ENCODE measurements around the gene ANKRD62.

DNA sequence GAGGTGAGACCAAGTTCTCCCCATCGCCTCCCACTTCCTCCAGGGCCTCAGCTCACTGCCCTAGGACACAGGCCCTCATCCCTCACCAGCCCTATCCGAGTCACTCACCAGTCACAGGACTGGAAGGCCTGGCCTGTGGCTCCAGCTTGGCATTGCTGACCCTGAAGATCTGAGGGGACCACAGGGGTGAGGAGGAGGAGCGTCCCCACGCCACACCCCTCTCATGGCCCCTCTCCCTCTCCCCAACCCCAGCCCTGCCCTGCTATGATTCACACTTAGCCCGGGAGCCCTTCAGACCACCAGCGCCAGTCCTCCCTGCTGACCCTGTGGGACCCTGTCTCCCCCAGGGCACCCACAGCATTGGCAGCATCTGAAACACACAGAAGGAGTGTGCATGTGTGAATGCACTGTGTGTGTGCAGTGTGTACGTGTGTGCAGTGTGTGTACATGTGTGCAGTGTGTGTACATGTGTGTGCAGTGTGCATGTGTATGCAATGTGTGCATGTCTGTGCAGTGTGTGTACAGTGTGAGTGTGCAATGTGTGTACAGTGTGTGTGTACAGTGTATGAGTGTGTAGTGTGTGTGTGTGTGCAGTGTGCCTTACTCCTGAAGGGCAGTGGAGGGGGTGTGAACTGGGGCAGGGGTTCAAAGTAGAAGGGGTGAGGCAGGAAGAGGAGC lies 29.4 kb upstream of the ANKRD62 start:
- no peak for TF ChIP-seq CTCF (IDR thresholded peaks at IDR 0.05)
- no peak for TF ChIP-seq POLR2A (IDR thresholded peaks at IDR 0.05)

Data from heart left ventricle (tissue), 13 donors.